GM18499 (cell line): ENCODE measurements around the gene COL16A1.
A peak's percentile ranks its signal among the peaks of the same experiment; 100 is the strongest.

ENCODE experiments used
- ATAC-seq: cut with Tn5 transposase; IDR thresholded peaks from one replicate; pipeline ENCODE4 v1.9.1; 2021; ENCODE audit warnings: moderate number of reproducible peaks; ENCODE audit not compliant: insufficient read depth, unreplicated experiment

COL16A1 gene

GRCh38 chr1:31615414-31615813 is 88.4 kb downstream of the COL16A1 start:
- no peak for ATAC-seq

GRCh38 chr1:31614414-31615005 is 89.3 kb downstream of the COL16A1 start:
- ATAC-seq = no peak

GRCh38 chr1:31609514-31610118 is 94.2 kb downstream of the COL16A1 start:
- no peak for ATAC-seq

- no peak for ATAC-seq
These were observed 96.5 kb downstream of the COL16A1 start for GRCh38 chr1:31607360-31607759.

- peak; percentile 84 for ATAC-seq
These were observed 97.8 kb downstream of the COL16A1 start for GRCh38 chr1:31605908-31606427.
